SK-N-SH (cell line): ENCODE measurements around the gene DPF3. TPM values are rescaled to one million over a fixed set of nuclear protein-coding genes. Genes with fewer than 3 reads are reported as not detected.

Experiments used
- CTCF ChIA-PET: fragments of 300-600, 350-600 bp; formaldehyde crosslinking; extraction: SDS; loops from one replicate; lab custom pipeline; 2021; lab: Yijun Ruan, JAX
- POLR2A ChIA-PET: fragments of 350-600 bp; sonication (Branson Sonifier 250); formaldehyde crosslinking; extraction: SDS; loops from one replicate; lab custom pipeline; 2020; ENCODE audit warnings: antibody characterized with exemption, inconsistent platforms; lab: Yijun Ruan, JAX
- DNase-seq: peaks from one replicate; pipeline ENCODE4 v3.0.0; 2012
- H2AFZ ChIP-seq: fragments of 200-600 bp; sonication (generic); 2 replicates; pipeline ENCODE4 v1.8.1; 2016; ENCODE audit warnings: antibody characterized with exemption, mild to moderate bottlenecking, low read depth
- H3F3A ChIP-seq: fragments of 200-600 bp; sonication (generic); replicated peaks from 2 replicates; pipeline ENCODE3; 2016; ENCODE audit warnings: antibody characterized with exemption, mild to moderate bottlenecking; ENCODE audit not compliant: insufficient read depth
- H3K27ac ChIP-seq, 2 experiments: fragments of 200-500 bp in 1 of 2; fragments of 200-600 bp in 1 of 2; sonication (Bioruptor generic) in 1 of 2; sonication (generic), shearing (Covaris generic) in 1 of 2; 2 replicates each; pipeline versions ENCODE4 v1.5.1 to v1.6.1; 2014 to 2016; ENCODE audit warnings: low read depth in 2 of 2, inconsistent platforms in 1 of 2, low read length in 1 of 2, mild to moderate bottlenecking in 1 of 2, mixed read lengths in 1 of 2
- H3K27me3 ChIP-seq: fragments of 200-600 bp; sonication (generic), shearing (Covaris generic); 2 replicates; pipeline ENCODE4 v1.6.1; 2016; ENCODE audit warnings: mixed run types; ENCODE audit not compliant: insufficient read depth
- H3K36me3 ChIP-seq, 2 experiments: fragments of 200-500 bp in 1 of 2; fragments of 200-600 bp in 1 of 2; sonication (Bioruptor generic) in 1 of 2; sonication (generic) in 1 of 2; replicated peaks in 1 of 2; 2 replicates each; pipeline versions ENCODE3 to v1.5.1; 2014 to 2016; ENCODE audit warnings: low read length in 1 of 2, mild to moderate bottlenecking in 1 of 2; ENCODE audit not compliant: insufficient read depth in 2 of 2, control insufficient read depth in 1 of 2
- H3K4me1 ChIP-seq, 2 experiments: fragments of 200-500 bp in 1 of 2; fragments of 200-600 bp in 1 of 2; sonication (Bioruptor generic) in 1 of 2; sonication (generic), shearing (Covaris generic) in 1 of 2; 2 replicates each; pipeline versions ENCODE4 v1.5.1 to v1.6.1; 2014 to 2016; ENCODE audit warnings: low read depth in 1 of 2, low read length in 1 of 2, mixed run types in 1 of 2; ENCODE audit not compliant: insufficient read depth in 2 of 2, control insufficient read depth in 1 of 2
- H3K4me2 ChIP-seq: fragments of 200-600 bp; sonication (generic), shearing (Covaris generic); 2 replicates; pipeline ENCODE4 v1.6.1; 2017; ENCODE audit warnings: mixed run types
- H3K4me3 ChIP-seq, 2 experiments: fragments of 200-500 bp in 1 of 2; fragments of 200-600 bp in 1 of 2; sonication (Bioruptor generic) in 1 of 2; sonication (generic), shearing (Covaris generic) in 1 of 2; 2 replicates each; pipeline versions ENCODE4 v1.5.1 to v1.8.1; 2014 to 2016; ENCODE audit warnings: low read depth in 2 of 2, inconsistent platforms in 1 of 2, low read length in 1 of 2, mild to moderate bottlenecking in 1 of 2, mixed read lengths in 1 of 2, moderate library complexity in 1 of 2
- H3K79me2 ChIP-seq: fragments of 200-600 bp; sonication (generic); 2 replicates; pipeline ENCODE4 v1.8.1; 2017; ENCODE audit warnings: mild to moderate bottlenecking; ENCODE audit not compliant: insufficient read depth
- H3K9ac ChIP-seq: fragments of 200-600 bp; sonication (generic); 2 replicates; pipeline ENCODE4 v1.6.1; 2017; ENCODE audit warnings: mixed run types
- H3K9me2 ChIP-seq: fragments of 200-600 bp; sonication (generic); 2 replicates; pipeline ENCODE4 v1.6.1; 2017; ENCODE audit warnings: mixed run types
- H3K9me3 ChIP-seq: fragments of 200-600 bp; sonication (generic); 2 replicates; pipeline ENCODE4 v1.6.1; 2017; ENCODE audit warnings: mixed run types, mild to moderate bottlenecking, moderate library complexity
- H4K20me1 ChIP-seq: fragments of 200-600 bp; sonication (generic); 2 replicates; pipeline ENCODE4 v1.6.1; 2017; ENCODE audit warnings: mild to moderate bottlenecking, mixed run types; ENCODE audit not compliant: insufficient read depth
- ELF1 ChIP-seq: IDR thresholded peaks from 2 replicates; pipeline ENCODE4 v1.4.0; 2012
- EP300 ChIP-seq, 2 experiments: IDR thresholded peaks; 2 replicates each; pipeline versions ENCODE4 v1.4.0 to v1.6.1; 2012; ENCODE audit warnings: borderline replicate concordance in 1 of 2, low read depth in 1 of 2, low read length in 1 of 2
- EZH2phosphoT487 ChIP-seq: fragments of 200-600 bp; sonication (generic); IDR thresholded peaks from 2 replicates; pipeline ENCODE4 v1.6.1; 2017; ENCODE audit warnings: low read depth, mixed run types, mild to moderate bottlenecking, antibody characterized with exemption, moderate library complexity, borderline replicate concordance
- GABPA ChIP-seq: IDR thresholded peaks from 2 replicates; pipeline ENCODE4 v1.4.0; 2012; ENCODE audit warnings: low read depth, mild to moderate bottlenecking
- GATA2 ChIP-seq: sonication (generic); formaldehyde crosslinking; IDR thresholded peaks from 2 replicates; pipeline ENCODE4 v1.5.0; 2020; ENCODE audit warnings: mild to moderate bottlenecking, missing genetic modification reagents
- MXI1 ChIP-seq: IDR thresholded peaks from 2 replicates; pipeline ENCODE4 v1.6.1; 2012; ENCODE audit warnings: mild to moderate bottlenecking, low read depth, low read length, improper control_type of control experiment
- NFIC ChIP-seq: IDR thresholded peaks from 2 replicates; pipeline ENCODE4 v1.4.0; 2012; ENCODE audit warnings: borderline replicate concordance
- NRF1 ChIP-seq: IDR thresholded peaks from 2 replicates; pipeline ENCODE4 v1.6.1; 2012; ENCODE audit warnings: low read depth, mild to moderate bottlenecking, low read length
- POLR2AphosphoS5 ChIP-seq: IDR thresholded peaks from 2 replicates; pipeline ENCODE4 v1.6.1; 2012; ENCODE audit warnings: low read depth, low read length
- RAD21 ChIP-seq: IDR thresholded peaks from 2 replicates; pipeline ENCODE4 v1.6.1; 2012; ENCODE audit warnings: mild to moderate bottlenecking, low read length
- RFX5 ChIP-seq: IDR thresholded peaks from 2 replicates; pipeline ENCODE4 v1.6.1; 2012; ENCODE audit warnings: mild to moderate bottlenecking, improper control_type of control experiment, low read length
- RXRA ChIP-seq: IDR thresholded peaks from 2 replicates; pipeline ENCODE4 v1.4.0; 2012; ENCODE audit warnings: low read depth, mild to moderate bottlenecking, borderline replicate concordance
- SIN3A ChIP-seq: IDR thresholded peaks from 2 replicates; pipeline ENCODE4 v1.6.1; 2012; ENCODE audit warnings: low read depth, mild to moderate bottlenecking, low read length, moderate library complexity, borderline replicate concordance
- TCF12 ChIP-seq: IDR thresholded peaks from 2 replicates; pipeline ENCODE4 v1.4.0; 2012
- TEAD4 ChIP-seq: IDR thresholded peaks from 2 replicates; pipeline ENCODE4 v1.4.0; 2012; ENCODE audit warnings: mild to moderate bottlenecking, borderline replicate concordance; ENCODE audit not compliant: insufficient read depth
- WGBS: methylation state at CpG from one replicate; pipeline ENCODE4 v1.1.6; 2017; ENCODE audit warnings: low lambda C conversion rate; 5-methylcytosine and 5-hydroxymethylcytosine counted together
- polyA plus RNA-seq, 3 experiments: library from polyadenylated mRNA; depleted of rRNA; stranded (reverse); fragments of >200 nt; gene quantifications; 2 replicates each; pipeline ENCODE4 v1.2.3, GENCODE V29; 2012
- TF ChIP-seq, protein P1 (sequence below): IDR thresholded peaks from 2 replicates; pipeline ENCODE4 v1.6.1; 2012; ENCODE audit warnings: mild to moderate bottlenecking, low read depth, low read length, moderate library complexity
- TF ChIP-seq, protein P2 (sequence below): IDR thresholded peaks from 2 replicates; pipeline ENCODE4; 2012
- TF ChIP-seq, protein P3 (sequence below): fragments of 150-350 bp; IDR thresholded peaks from 2 replicates; pipeline ENCODE4 v1.6.1; 2016; ENCODE audit warnings: mild to moderate bottlenecking, low read depth, low read length

The DPF3 gene
- polyA plus RNA-seq, 1 of the 3 experiments (the other 2 are of a cell fraction): 2.8 TPM

DNA sequence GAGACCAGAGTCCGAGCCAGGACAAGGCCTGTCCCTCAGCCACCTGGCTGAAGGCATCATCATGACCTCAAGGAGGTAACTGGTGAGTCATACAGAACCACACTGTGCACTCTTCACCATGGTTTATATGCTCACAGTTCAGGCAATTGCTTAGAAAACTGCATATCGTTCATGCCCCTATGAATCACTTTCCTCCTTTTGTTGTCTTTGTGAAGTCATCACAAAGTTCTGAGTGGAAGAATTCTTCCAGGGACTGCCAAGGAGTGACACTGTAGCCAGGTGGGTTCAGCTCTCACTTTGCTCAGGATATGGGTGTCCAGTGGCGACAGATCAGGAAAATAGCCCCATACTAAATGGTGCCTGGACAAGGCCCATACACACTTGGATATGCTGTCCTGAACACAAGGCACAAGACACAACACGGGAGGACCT lies 92.5 kb downstream of the DPF3 start (continued):
- no peak for TF ChIP-seq MXI1
- TF ChIP-seq, protein P1, sequence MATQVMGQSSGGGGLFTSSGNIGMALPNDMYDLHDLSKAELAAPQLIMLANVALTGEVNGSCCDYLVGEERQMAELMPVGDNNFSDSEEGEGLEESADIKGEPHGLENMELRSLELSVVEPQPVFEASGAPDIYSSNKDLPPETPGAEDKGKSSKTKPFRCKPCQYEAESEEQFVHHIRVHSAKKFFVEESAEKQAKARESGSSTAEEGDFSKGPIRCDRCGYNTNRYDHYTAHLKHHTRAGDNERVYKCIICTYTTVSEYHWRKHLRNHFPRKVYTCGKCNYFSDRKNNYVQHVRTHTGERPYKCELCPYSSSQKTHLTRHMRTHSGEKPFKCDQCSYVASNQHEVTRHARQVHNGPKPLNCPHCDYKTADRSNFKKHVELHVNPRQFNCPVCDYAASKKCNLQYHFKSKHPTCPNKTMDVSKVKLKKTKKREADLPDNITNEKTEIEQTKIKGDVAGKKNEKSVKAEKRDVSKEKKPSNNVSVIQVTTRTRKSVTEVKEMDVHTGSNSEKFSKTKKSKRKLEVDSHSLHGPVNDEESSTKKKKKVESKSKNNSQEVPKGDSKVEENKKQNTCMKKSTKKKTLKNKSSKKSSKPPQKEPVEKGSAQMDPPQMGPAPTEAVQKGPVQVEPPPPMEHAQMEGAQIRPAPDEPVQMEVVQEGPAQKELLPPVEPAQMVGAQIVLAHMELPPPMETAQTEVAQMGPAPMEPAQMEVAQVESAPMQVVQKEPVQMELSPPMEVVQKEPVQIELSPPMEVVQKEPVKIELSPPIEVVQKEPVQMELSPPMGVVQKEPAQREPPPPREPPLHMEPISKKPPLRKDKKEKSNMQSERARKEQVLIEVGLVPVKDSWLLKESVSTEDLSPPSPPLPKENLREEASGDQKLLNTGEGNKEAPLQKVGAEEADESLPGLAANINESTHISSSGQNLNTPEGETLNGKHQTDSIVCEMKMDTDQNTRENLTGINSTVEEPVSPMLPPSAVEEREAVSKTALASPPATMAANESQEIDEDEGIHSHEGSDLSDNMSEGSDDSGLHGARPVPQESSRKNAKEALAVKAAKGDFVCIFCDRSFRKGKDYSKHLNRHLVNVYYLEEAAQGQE: no peak
- TF ChIP-seq, protein P2, sequence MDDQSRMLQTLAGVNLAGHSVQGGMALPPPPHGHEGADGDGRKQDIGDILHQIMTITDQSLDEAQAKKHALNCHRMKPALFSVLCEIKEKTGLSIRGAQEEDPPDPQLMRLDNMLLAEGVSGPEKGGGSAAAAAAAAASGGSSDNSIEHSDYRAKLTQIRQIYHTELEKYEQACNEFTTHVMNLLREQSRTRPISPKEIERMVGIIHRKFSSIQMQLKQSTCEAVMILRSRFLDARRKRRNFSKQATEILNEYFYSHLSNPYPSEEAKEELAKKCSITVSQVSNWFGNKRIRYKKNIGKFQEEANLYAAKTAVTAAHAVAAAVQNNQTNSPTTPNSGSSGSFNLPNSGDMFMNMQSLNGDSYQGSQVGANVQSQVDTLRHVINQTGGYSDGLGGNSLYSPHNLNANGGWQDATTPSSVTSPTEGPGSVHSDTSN: peak; percentile 36

- Histone ChIP-seq H3K36me3 (no peaks in the 10 kb centered on the region), H3F3A (peaks cover 4% of the 10 kb centered on the region), H2AFZ (no peak overlapping the region), H3K79me2 (no peaks in the 10 kb centered on the region), H3K4me2 (0 out of 2 replicates have a peak overlapping the region, but pooled peaks have one; percentile 6), H3K4me1 (no peaks in the 10 kb centered on the region; a peak in 1 of 4 replicates), H3K9me3 (no peaks in the 10 kb centered on the region), H3K9ac (no peak overlapping the region), H3K9me2 (no peaks in the 10 kb centered on the region), H3K4me3 (no peak overlapping the region), H3K27me3 (no peaks in the 10 kb centered on the region), H4K20me1 (no peaks in the 10 kb centered on the region), H3K27ac (peak overlapping the region in 1 of 2 experiments; percentile 46; a peak in 1 of 4 replicates)
- 33% methylated on average over 4 of the region's 4 CpGs for WGBS
- no peak for TF ChIP-seq TEAD4
- TF ChIP-seq NFIC: no peak
- no peak for TF ChIP-seq GABPA
- no peak for TF ChIP-seq POLR2AphosphoS5
- TF ChIP-seq EZH2phosphoT487: no peak
- TF ChIP-seq NRF1: no peak
- no peak for TF ChIP-seq RAD21
- TF ChIP-seq RXRA: no peak
- no peak for TF ChIP-seq TCF12
- TF ChIP-seq EP300 (IDR thresholded peaks at IDR 0.05; ENCODE audit: borderline replicate concordance in 1 of 2, low read depth in 1 of 2, low read length in 1 of 2): no peak
- TF ChIP-seq, protein P3, sequence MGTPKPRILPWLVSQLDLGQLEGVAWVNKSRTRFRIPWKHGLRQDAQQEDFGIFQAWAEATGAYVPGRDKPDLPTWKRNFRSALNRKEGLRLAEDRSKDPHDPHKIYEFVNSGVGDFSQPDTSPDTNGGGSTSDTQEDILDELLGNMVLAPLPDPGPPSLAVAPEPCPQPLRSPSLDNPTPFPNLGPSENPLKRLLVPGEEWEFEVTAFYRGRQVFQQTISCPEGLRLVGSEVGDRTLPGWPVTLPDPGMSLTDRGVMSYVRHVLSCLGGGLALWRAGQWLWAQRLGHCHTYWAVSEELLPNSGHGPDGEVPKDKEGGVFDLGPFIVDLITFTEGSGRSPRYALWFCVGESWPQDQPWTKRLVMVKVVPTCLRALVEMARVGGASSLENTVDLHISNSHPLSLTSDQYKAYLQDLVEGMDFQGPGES: no peak
- TF ChIP-seq SIN3A: no peak
- no peak for TF ChIP-seq RFX5
- no peak for TF ChIP-seq GATA2 (CRISPR knock-in tag)
- TF ChIP-seq ELF1: no peak
- POLR2A ChIA-PET: no interaction called here
- CTCF ChIA-PET: no interaction called here
- no peak for DNase-seq
Observed at GRCh38 chr14:72800848-72801370, 93.0 kb downstream of the DPF3 start.
